ENCODE results near the gene FOXA1. TPM values are rescaled to one million over a fixed set of nuclear protein-coding genes. Genes with fewer than 3 reads are reported as not detected.

Gene FOXA1
- total and polyA plus RNA-seq, 9 of the 15 experiments (the other 6 are each of a cell fraction or from before 2014, with no cell fraction given) = 0.20 to 3.0 (median 1.3) TPM

DNA sequence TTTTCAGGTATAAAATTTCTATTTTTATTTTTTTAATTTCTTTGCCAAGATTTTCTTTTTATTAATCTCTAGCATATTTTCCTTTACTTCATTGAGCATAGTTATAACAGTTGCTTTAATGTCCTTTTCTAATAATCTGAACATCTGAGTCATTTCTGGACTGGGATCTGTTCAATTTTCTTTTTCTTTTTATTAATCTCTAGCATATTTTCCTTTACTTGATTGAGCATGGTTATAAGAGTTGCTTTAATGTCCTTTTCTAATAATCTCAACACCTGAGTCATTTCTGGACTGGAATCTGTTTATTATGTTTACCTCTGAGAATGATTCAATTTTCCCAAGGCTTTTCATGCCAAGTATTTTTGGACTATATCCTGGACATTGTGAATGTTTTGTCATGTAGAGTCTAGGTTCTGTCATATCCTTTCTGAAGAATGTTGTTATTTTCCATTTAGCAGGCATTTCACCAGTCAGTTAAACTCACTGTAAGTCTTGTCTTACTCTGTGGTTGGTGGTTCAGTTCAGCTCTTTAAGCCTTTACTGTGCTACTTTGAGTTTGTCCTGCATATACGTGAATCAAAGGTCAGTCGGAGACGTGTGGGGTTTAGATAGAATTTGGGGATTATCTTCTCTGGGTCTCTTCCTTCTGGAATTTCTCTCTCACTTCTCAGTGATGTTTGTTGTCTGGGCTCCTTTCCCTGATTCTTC is 20.7 kb upstream of the FOXA1 start:
- Histone ChIP-seq H3K4me1 (replicated peaks in 1 of 2; ENCODE audit: control insufficient read depth in 2 of 2, insufficient read depth in 2 of 2, low read length in 2 of 2) (no peaks in the 10 kb centered on the region; a peak in 1 of 5 replicates), H3K9me3 (replicated peaks; ENCODE audit: control insufficient read depth, insufficient read depth, low read depth, low read length) (no peaks in the 10 kb centered on the region), H3K79me2 (ENCODE audit: control insufficient read depth, insufficient read depth, low read length) (no peaks in the 10 kb centered on the region), H3K27ac (ENCODE audit: extremely low read depth, low read depth, low read length) (no peak overlapping the region), H4K20me1 (replicated peaks; ENCODE audit: control insufficient read depth, insufficient read depth, low read length) (no peaks in the 10 kb centered on the region), H3K4me3 (no peak overlapping the region), H3K9me1 (ENCODE audit: control insufficient read depth, insufficient read depth, low read length) (no peaks in the 10 kb centered on the region), H3K9ac (ENCODE audit: insufficient read depth in 1 of 2, low read depth in 2 of 2, low read length in 2 of 2) (no peak overlapping the region), H3K27me3 (ENCODE audit: control insufficient read depth in 2 of 2, insufficient read depth in 2 of 2, low read length in 2 of 2) (peaks cover 0 to 8% of the 10 kb centered on the region in 2 experiments; a peak in 1 of 5 replicates), H2AFZ (ENCODE audit: low read depth, low read length) (no peak overlapping the region), H3K4me2 (ENCODE audit: insufficient read depth, low read length) (no peak overlapping the region), H3K36me3 (ENCODE audit: control insufficient read depth, insufficient read depth, low read length) (no peaks in the 10 kb centered on the region)
- CTCF ChIA-PET (ENCODE audit: low intra/inter-chr PET ratio) = no interaction called here
- no peak for FAIRE-seq
- no peak for DNase-seq (ENCODE audit: extremely low read depth in 1 of 4, low spot score in 3 of 4)
- POLR2A ChIA-PET = no interaction called here
- intact Hi-C loops (cut with micrococcal nuclease) = no loop called here
- no peak for ATAC-seq
- no peak for TF ChIP-seq ZNF217 (CRISPR knock-in tag; IDR thresholded peaks at IDR 0.05)
- in situ Hi-C loops (cut with MboI) = no loop called here
- 3% methylated on average over 3 of the region's 3 CpGs for WGBS (ENCODE audit: insufficient coverage, low coverage, missing lambda C conversion rate)
- no TSS peak for BruUV-seq (replicated peaks)

DNA sequence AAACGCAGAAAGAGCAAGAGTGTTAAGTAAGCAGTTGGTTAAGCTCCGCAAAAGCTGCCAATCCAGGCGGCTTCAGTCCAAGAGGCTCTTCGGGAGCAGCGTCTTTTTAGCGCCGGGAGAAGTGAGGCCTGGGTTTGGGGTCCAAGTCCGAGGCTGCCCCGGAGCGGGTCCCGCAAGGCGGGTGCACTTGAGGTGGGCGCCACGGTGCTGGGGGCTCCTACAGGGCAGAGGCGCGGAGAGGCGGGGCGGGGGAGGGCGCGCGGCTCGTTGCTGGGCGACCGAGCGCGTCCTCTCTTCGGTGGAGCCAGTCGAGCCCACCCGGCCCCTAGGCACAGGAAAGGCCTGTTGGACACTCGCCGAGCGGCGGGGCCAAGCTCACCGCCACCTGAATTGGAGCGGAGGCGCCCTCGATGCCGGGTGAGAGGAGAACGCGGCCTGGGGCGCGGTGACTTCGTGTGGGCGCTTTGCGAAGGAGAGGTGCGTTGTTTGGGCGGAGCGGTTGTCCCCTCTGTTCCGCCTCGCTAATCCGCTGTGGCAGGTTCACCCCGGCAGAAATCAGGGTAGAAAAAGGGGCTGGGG is 16.0 kb upstream of the FOXA1 start:
- intact Hi-C loops (cut with micrococcal nuclease) (no loop called here), in situ Hi-C loops (cut with MboI) (no loop called here)
- WGBS (ENCODE audit: insufficient coverage, low coverage, missing lambda C conversion rate) = 45% methylated on average over 10 of the region's 52 CpGs
- DNase-seq (ENCODE audit: extremely low read depth in 1 of 4, low spot score in 3 of 4) (no peak), FAIRE-seq (no peak), ATAC-seq (no peak)
- no peaks in the 10 kb centered on the region for H3K9me1 ChIP-seq (ENCODE audit: control insufficient read depth, insufficient read depth, low read length)
- ChIA-PET CTCF (ENCODE audit: low intra/inter-chr PET ratio) (no interaction called here), POLR2A (no interaction called here)
- H4K20me1 ChIP-seq (replicated peaks; ENCODE audit: control insufficient read depth, insufficient read depth, low read length) = no peaks in the 10 kb centered on the region
- H3K79me2 ChIP-seq (ENCODE audit: control insufficient read depth, insufficient read depth, low read length) = no peaks in the 10 kb centered on the region
- H3K27ac ChIP-seq (ENCODE audit: extremely low read depth, low read depth, low read length) = no peak overlapping the region
- no peaks in the 10 kb centered on the region for H3K9me3 ChIP-seq (replicated peaks; ENCODE audit: control insufficient read depth, insufficient read depth, low read depth, low read length)
- H3K36me3 ChIP-seq (ENCODE audit: control insufficient read depth, insufficient read depth, low read length) = no peaks in the 10 kb centered on the region
- no peaks in the 10 kb centered on the region; a peak in 1 of 5 replicates for H3K4me1 ChIP-seq (replicated peaks in 1 of 2; ENCODE audit: control insufficient read depth in 2 of 2, insufficient read depth in 2 of 2, low read length in 2 of 2)
- H3K9ac ChIP-seq (ENCODE audit: insufficient read depth in 1 of 2, low read depth in 2 of 2, low read length in 2 of 2) = no peak overlapping the region
- H3K4me3 ChIP-seq = no peak overlapping the region
- H3K4me2 ChIP-seq (ENCODE audit: insufficient read depth, low read length) = no peak overlapping the region
- H2AFZ ChIP-seq (ENCODE audit: low read depth, low read length) = no peak overlapping the region
- peaks cover 0 to 8% of the 10 kb centered on the region in 2 experiments; a peak in 1 of 5 replicates for H3K27me3 ChIP-seq (ENCODE audit: control insufficient read depth in 2 of 2, insufficient read depth in 2 of 2, low read length in 2 of 2)
- BruUV-seq (replicated peaks) = no TSS peak
- TF ChIP-seq DPF2 (IDR thresholded peaks at IDR 0.05) (no peak), RBM34 (IDR thresholded peaks at IDR 0.05; ENCODE audit: borderline replicate concordance, insufficient read depth, low read length) (no peak), ETS1 (conservative IDR thresholded peaks at IDR 0.05; ENCODE audit: control insufficient read depth, low read depth, low read length) (no peak), ZNF583 (CRISPR knock-in tag; IDR thresholded peaks at IDR 0.05) (no peak), SP2 (IDR thresholded peaks at IDR 0.05; ENCODE audit: extremely low read depth, low read depth, low read length, poor library complexity, severe bottlenecking) (no peak), TRIM24 (IDR thresholded peaks at IDR 0.05) (no peak), ZC3H8 (IDR thresholded peaks at IDR 0.05) (no peak), ZNF717 (CRISPR knock-in tag; IDR thresholded peaks at IDR 0.05) (no peak), GABPB1 (CRISPR knock-in tag; IDR thresholded peaks at IDR 0.05) (no peak), BRD4 (IDR thresholded peaks at IDR 0.05) (no peak), ZNF133 (CRISPR knock-in tag; IDR thresholded peaks at IDR 0.05) (no peak), ZFX (CRISPR knock-in tag; IDR thresholded peaks at IDR 0.05) (no peak), ZNF551 (CRISPR knock-in tag; IDR thresholded peaks at IDR 0.05) (no peak)
